Panc1 (cell line): ENCODE results near the gene HTR4.

Experiments
- POLR2AphosphoS5 ChIP-seq: IDR thresholded peaks from 2 replicates; pipeline ENCODE4 v1.6.1; 2012; ENCODE audit warnings: mild to moderate bottlenecking, low read depth, low read length, moderate library complexity
- TF ChIP-seq, protein P1 (sequence below): fragments of 450-650 bp; IDR thresholded peaks from 2 replicates; pipeline ENCODE4 v1.5.1; 2017; ENCODE audit warnings: mild to moderate bottlenecking

DNA sequence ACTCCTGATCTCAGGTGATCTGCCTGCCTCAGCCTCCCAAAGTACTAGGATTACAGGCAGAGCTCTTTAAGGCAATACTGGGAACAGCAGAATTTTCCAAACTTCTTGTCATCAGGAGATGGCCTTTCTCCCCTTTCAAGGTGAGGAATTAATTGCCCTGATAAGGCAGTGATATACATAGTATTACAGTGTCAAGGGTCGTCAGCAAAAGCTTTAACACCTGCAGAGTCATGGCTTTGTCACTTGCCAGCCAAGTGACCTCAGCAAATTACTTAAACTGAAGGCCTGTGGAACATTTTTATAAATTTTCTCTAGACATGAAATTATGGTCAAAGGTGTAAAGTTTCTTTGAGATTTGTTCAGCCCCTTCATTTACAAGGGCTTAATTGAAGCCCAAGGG, 211.1 kb downstream of the HTR4 start:
- TF ChIP-seq, protein P1, sequence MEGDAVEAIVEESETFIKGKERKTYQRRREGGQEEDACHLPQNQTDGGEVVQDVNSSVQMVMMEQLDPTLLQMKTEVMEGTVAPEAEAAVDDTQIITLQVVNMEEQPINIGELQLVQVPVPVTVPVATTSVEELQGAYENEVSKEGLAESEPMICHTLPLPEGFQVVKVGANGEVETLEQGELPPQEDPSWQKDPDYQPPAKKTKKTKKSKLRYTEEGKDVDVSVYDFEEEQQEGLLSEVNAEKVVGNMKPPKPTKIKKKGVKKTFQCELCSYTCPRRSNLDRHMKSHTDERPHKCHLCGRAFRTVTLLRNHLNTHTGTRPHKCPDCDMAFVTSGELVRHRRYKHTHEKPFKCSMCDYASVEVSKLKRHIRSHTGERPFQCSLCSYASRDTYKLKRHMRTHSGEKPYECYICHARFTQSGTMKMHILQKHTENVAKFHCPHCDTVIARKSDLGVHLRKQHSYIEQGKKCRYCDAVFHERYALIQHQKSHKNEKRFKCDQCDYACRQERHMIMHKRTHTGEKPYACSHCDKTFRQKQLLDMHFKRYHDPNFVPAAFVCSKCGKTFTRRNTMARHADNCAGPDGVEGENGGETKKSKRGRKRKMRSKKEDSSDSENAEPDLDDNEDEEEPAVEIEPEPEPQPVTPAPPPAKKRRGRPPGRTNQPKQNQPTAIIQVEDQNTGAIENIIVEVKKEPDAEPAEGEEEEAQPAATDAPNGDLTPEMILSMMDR: no peak
- TF ChIP-seq POLR2AphosphoS5: no peak
